ENCODE results near the gene MTR.
"Not testable (repeated sequence)": the region's sequence is repeated elsewhere in the genome, so short reads cannot be mapped to it uniquely, and the experiment has no call there.

Gene MTR

DNA sequence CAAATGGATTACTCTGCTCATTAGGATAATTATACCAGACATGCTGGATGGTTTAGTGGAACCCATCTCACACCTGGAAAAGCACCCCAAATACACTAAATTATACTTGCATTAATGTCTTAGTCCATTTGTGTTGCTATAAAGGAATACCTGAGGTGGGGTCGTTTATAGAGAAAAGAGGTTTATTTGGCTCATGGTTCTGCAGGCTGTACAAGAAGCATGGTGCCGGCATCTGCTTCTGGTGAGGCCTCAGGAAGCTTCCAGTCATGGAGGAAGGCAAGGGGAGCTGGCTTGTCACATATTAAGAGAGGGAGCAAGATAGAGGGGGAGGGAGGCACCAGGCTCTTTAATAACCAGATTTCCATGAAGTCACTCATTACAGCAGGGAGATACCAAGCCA, 113.6 kb downstream of the MTR start:
- no peak for DNase-seq

GRCh38 chr1:236911047-236911446, 116.0 kb downstream of the MTR start:
- not testable (repeated sequence) for DNase-seq

- DNase-seq: no peak
Measured at GRCh38 chr1:236913371-236914037, 118.4 kb downstream of the MTR start.

- no peak for DNase-seq
Measured at GRCh38 chr1:236914375-236914774, 119.3 kb downstream of the MTR start.

- DNase-seq: no peak
Measured at GRCh38 chr1:236916131-236916800, 121.2 kb downstream of the MTR start.

- no peak for DNase-seq
Measured at GRCh38 chr1:236917448-236917847, 122.4 kb downstream of the MTR start.

- DNase-seq: no peak
Measured at GRCh38 chr1:236920286-236920894, 125.3 kb downstream of the MTR start.

DNA sequence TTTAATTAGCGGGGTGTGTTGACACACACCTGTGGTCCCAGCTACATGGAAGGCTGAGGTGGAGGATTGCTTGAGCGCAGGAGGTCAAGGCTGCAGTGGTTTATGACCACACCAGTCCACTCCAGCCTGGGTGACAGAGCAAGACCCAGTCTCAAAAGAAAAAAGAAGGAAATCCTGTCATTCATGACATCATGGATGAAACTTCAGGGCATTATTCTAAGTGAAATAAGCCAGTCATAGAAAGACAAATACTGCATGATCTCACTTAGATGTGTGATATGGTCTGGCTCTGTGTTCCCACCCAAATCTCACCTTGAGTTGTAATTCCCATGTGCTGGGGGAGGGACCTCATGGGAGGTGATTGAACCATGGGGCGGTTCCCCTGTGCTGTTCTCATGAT, 126.5 kb downstream of the MTR start:
- DNase-seq: no peak

DNA sequence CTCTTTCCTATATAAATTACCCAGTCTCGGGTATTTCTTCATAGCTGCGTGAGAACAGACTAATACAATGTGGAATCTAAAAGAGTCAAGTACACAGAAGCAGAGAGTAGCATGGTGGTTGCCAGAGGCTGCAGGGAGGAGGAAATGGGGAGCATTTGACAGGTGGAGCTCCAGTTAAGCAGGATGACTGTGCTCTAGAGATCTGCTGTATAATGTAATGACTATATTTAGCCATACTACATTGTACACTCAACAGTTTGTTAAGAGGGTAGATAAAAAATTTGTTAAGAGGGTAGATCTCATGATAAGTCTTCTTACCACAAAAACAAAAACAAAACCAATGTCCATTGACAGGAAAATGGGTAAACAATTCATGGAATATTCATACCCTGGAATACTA, 127.1 kb downstream of the MTR start:
- DNase-seq: no peak

- DNase-seq: no peak
Measured at GRCh38 chr1:236925386-236925785, 130.3 kb downstream of the MTR start.

- no peak for DNase-seq
Measured at GRCh38 chr1:236930503-236930902, 135.4 kb downstream of the MTR start.

DNA sequence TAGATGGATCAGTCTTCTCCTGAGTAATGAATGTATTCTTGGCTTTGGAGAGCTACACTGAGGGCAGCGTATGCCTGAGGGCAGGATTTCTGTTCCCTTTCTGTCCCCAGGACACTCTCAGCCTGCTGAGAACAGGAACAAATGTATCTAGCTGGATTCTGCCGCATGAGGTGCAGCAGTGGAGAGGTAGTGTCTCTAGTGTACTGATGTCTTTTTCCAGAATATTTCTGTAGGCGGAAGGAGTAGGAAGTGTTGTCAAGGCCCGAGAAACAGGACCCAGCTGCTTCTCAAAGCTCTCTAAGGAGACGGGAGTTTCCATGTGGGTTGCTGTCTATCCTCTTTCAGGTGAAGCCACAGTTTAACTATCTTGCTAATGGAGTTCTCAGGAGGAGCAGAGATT, 143.7 kb downstream of the MTR start:
- no peak for DNase-seq

GRCh38 chr1:236942431-236942830, 147.3 kb downstream of the MTR start:
- DNase-seq: no peak

GRCh38 chr1:236944556-236944955, 149.5 kb downstream of the MTR start:
- no peak for DNase-seq

GRCh38 chr1:236945002-236945401, 149.9 kb downstream of the MTR start:
- no peak for DNase-seq

GRCh38 chr1:236947794-236948193, 152.7 kb downstream of the MTR start:
- no peak for DNase-seq

- DNase-seq: no peak
Measured at GRCh38 chr1:236948381-236948780, 153.3 kb downstream of the MTR start.

GRCh38 chr1:236948996-236949395, 153.9 kb downstream of the MTR start:
- DNase-seq: no peak

DNA sequence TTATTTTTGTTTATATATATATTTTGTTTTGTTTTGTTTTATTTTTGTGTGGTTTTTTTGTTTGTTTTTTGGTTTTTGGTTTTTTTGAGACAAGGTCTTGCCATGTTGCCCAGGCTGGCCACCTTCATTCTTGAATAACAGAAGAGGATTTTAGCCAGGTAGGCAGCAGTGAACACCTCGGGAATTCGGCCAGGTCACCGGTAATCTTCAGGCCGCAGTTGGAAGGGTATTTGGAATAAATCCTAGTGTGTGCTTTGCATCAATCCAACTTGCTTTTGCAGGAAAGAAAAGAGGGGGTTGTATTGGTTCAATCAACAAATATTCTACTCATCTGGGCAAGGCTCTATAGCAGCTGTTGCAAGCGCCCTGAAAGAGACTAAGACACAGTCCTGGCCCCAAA, 155.3 kb downstream of the MTR start:
- no peak for DNase-seq

GRCh38 chr1:236951672-236952071, 156.6 kb downstream of the MTR start:
- no peak for DNase-seq

GRCh38 chr1:236952246-236953003, 157.3 kb downstream of the MTR start:
- DNase-seq: no peak

- no peak for DNase-seq
Measured at GRCh38 chr1:236953151-236953700, 158.1 kb downstream of the MTR start.

All from stimulated activated CD4-positive, alpha-beta T cell treated with anti-CD3 and anti-CD28 coated beads, Interleukin-2, amount 100 ng/mL, for 24 hours (primary cell).